Inflammatory macrophage treated with lipopolysaccharide for 1 hour (primary cell): ENCODE data around the gene DOCK4.

ENCODE experiments used
- DNase-seq, 2 donors: peaks; one replicate each; pipeline ENCODE4 v3.0.0-alpha.2; 2020 to 2022

DOCK4 gene

DNA sequence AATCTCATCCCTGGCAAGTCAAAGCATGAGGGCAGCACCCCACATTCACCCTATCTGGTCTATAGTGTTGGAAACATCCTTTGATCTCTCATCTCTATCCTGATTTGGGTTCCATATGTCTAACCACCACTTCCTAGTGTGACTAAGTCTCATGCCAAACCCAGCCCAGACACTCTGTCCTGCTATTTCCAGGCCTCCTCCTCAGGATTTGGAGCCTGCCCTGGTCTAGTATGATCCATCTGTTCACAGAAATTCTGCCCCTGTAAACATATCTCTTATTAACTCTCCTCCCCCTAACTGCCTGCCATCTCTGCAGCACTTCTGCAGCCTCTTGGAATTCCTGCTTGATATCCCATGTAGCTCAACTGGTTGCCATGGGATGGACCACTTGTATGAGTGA is 323.0 kb downstream of the DOCK4 start:
- no peak for DNase-seq

DNA sequence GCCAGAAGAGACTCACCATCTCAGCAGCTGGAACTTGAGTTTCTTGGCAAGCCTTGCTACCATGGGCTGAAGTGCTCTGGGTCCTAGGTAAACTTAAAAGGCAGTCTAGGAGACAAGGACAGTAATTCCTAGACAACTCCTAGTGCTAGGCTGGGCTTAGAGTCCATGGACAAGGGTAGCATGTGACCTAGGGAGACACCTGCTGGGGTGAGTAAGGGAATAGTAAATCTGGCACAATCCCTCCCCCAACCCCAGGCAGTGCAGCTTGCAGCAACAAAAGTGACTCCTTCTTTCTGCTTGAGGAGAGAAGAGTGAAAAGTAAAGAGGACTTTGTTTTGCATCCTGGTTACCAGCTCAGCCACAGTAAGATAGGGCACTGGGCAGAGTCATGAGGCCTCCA is 327.4 kb downstream of the DOCK4 start:
- no peak for DNase-seq

DNA sequence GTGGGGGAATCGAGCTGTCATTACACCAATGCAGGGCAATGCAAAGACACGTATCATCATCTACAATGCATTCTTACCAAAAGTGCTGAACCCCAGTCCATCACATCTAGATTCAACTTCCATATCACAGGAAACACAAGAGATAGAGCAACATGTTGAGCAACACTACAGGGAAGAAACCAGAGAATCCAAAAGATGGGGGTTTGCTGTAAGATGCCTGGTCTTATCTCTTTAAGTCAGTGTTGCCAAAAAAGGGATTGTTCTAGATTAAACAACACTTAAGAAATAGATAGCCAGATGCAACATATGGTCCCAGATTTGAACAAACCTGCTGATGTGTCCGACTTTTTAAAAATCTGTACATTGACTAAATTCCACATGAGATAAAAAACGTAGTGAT is 328.3 kb downstream of the DOCK4 start:
- no peak for DNase-seq

DNA sequence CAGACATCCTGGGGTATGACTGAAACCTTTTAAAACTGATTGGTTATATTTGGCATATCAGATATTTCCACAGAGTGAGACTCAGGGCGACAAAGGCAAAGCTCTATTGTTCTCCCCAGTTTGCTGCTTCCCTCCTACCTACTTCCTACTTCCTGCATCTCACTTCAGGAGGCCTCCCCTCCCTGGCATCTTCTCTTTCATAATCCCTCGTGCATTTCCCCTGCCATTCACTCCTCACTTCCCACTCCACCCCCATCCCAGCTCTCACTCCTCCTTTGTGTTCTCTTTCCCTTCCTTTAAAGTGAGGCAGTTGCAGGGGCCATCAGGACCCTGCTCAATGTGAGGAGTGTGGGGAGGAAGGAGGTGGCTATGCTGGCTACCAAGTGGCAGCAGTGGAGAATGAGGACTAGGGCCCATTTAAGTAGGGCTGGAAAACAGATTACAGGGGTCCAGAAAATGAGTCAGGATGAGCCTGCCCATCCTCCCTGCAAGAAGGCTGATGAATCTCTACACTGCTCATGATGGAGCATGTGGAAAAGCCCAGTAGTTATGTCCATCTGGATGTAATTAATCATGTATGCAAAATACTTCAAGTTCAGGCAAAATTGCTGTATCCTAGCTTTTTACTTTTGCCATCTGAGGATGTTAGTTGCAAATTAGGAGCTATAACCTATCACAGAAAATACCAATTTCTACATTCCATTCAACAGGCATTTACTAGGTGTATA is 332.1 kb downstream of the DOCK4 start:
- DNase-seq: peak in 1 of 2 donors; percentile 7

DNA sequence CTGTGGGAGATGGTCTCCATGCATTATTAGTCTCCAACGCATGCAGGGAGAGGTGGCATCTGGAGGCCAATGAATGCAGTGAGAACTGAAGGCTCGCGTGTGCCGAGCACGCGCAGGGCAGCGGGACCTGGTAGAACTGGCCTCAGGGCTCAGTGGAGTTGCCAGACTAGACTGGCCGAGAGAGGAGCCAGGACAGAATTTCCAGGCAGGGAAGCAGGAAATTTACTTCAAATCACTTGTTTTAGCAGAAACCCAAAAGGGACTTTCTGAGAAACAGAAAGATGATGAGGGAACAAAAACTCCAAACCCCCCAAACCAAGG is 332.9 kb downstream of the DOCK4 start:
- DNase-seq: no peak

DNA sequence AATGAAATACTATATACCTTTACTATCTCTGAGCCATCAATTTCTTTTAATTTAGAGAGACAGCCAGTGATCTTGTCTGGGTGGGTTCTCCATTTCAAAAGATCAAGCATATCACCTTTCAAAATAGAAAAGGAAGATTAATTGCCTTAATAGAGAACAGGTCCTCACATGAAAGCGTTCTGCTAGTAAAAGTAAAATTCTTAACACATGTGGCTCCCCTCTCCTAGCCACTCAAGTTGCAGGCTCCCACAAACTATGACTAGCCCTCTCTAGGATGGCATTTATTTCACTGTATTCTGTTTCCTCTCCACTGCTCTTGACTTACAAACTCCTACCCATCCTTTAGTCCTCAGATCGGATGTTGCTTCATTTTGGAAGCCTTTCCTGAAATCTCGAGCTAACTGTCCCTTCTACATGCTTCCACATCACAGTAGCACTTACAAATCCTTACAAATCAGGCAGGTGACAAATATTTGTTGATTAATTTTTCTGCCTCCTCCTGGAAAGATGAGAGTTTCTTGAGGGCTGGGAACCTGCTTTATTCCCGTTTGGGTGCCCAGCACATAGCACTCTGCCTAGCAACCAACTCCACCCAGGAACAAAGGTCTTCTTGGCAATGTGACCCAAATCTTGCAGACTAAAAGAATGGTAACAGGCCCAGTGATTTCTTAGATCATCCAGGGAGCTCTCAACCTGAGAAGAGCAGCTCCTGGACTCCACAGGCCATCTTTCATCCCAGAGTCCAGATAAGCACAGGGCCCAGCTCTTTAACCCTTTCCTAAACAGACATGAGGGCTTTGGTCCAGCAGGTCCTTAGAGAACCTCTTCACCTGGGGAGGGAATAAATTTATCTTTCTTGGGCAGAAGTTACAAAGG is 333.5 kb downstream of the DOCK4 start:
- no peak for DNase-seq

GRCh38 chr7:111871283-111871682 is 334.9 kb downstream of the DOCK4 start:
- no peak for DNase-seq

DNA sequence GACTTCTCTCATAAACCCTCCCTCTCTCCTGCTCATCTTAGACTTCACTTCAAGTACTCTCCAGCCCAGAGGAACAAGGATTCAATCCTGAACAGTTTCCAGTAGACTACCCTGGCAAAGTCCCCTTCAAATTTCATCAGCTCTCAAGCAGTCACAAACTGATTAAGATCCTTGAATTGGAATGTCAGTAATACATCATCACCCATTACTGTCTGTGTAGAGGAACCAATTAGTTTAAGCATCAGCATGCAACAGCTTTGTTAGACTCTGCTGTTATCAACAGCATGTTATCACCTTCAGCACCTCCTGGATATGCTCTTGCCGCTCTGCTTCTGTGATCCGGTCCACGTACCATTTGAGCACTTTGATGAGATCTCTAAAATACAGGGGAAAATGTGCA is 336.9 kb downstream of the DOCK4 start:
- DNase-seq: no peak

GRCh38 chr7:111867348-111867931 is 338.8 kb downstream of the DOCK4 start:
- DNase-seq: no peak

- DNase-seq: no peak
Observed at GRCh38 chr7:111866787-111867186, 339.4 kb downstream of the DOCK4 start.

DNA sequence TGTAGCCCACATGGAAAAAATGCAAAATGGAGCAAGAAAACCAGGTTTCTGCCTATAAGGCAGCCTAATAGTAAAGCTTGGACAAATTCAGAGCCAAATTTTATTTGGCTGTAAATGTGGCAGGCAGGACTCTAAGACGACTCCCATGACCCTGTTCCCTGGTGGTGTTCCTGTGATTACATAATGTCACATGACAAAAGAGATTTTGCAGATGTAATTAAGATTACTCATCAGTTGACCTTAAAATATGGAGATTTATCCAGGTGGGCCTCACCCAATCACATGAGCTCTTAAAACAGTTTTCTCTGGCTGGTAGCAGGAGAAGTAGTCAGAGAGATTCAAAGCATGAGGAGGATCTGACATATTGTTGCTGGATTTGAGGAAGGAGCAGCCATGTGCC is 340.8 kb downstream of the DOCK4 start:
- DNase-seq: no peak

GRCh38 chr7:111864291-111864976 is 341.8 kb downstream of the DOCK4 start:
- DNase-seq: no peak

DNA sequence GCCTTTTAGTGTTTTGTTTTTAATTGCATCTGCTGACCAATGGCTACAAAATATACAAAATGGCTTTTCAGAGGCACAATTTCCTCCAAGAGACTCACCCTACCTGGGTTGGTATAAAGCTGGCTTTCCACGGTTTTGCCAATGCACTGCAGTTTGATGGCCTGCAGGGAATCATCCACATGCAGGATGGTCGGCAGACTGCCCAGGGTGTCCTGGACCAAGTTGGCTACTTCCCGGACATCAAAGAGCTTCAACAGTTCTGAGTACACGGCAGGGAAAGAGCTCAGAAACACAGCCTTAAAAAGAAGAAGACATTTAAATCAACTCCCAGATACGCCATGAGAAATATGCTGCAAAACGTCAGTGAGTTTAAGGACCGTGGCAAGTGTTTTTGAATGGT is 342.9 kb downstream of the DOCK4 start:
- DNase-seq: no peak

DNA sequence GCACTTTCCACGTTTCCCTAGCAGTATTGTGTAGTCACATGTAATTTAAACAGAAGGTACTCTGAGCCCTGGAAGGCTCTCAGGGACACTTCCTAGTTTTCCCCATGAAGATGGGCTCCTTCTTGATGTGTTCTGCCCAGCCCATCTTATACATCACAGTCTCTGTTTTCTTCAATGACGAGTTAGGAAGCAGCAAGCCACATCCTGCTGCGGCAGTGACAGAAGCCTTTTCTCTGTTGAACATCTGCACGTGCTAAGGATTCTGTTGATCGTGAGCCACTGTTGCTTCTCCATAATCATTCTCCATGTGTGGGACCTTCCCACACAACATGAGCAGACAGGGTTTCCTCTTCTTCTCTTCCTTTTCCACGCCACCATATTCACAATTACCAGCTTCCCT is 346.0 kb downstream of the DOCK4 start:
- DNase-seq: no peak

DNA sequence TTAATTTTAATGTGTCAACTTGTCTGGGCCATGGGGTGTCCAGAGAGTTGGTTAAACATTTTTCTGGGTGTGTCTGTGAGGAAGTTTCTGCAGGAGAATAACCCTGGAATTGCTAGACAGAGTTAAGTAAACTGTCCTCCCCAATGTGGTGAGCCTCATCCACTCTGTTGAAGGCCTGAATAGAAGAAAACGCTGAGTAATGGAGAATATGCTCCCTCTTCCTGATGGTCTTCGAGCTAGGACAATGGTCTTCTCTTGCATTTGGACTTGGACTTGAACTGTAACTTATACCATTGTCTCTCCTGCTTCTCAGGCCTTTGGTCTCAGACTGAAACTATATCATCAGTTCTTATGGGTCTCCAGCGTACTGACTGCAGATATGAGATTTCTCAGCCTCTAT is 347.9 kb downstream of the DOCK4 start:
- DNase-seq: no peak

DNA sequence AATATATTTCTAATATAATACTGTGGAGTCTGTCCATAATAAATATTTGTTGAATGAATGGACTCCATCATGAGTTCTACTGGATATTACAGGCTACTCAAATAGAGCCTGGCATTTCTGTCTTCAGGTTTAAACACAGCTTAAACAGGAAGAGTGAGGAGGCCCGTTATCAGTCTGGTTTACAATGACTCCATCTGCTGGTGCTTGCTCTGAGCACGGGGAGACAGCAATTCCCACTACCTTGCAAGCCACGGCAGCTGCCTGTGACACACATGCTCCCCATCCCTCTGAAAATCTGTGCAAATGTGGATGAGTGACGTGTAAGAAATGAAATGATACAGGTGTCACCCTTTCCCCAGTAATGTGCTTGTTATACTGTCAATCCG is 350.4 kb downstream of the DOCK4 start:
- no peak for DNase-seq

DNA sequence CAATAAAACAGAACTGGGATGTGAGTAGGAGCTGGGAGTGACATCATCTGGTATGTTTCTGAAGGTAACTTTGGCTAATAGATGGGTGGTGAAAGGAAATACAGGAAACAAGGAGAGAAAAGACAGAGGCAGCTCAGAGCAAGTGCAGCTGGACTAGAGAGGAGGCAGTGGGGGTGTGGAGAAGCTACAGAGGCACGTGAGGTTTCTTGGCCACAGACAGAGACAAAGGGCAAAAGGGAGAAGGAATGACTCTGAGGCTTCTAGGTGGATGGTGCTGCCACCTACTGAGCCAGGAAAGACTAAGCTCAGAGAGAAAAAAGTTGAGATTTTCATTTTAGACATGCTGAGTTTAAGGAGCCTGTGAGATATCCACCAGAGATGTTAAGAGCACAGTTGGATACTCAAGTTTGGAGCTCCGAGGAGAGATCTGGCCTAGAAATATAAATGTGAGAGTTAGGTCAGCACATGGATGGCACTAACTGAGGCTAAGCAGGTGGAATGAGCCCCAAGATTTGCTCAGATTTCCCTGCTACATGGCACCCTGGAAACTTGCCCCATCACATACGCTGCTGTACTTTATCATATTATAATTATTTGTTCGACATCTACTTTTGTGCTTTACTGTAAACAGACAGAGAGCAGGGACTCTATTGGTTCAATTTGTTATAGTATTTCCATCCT is 350.9 kb downstream of the DOCK4 start:
- DNase-seq: peak; percentile 30 to 37

GRCh38 chr7:111853201-111853990 is 352.8 kb downstream of the DOCK4 start:
- no peak for DNase-seq

DNA sequence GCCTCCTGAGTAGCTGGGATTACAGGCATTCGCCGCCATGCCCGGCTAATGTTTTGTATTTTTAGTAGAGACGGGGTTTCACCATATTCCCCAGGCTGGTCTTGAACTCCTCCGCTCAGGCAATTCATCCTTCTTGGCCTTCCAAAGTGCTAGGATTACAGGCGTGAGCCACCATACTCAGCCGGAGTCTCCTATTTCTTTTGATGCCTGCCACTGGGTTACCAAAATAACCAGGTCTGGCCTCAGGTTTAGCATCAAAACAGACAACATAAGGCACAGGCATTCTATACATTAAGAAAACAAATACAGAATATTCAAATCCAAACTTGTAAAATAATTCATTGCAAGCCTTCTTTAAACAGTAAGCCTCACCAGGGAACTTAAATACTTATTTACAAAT is 354.1 kb downstream of the DOCK4 start:
- DNase-seq: no peak

DNA sequence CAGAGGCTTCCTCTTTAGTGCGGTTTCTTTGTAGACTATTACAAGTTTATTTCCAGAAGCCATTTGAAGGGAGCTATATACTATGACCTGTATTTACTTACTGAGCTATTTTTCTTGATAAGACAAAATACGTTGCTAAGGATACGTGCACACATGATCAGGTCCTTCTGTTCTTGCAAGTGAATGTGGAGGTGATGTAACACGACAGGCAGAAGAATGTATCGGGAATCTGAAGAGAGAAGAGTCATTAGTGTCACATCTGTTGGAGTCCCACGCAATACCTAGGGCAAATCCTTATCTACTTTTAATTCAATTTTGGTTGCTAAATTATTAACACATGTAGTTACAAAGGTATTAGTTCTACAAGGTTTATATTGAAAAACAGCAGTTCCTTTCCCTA is 359.3 kb downstream of the DOCK4 start:
- no peak for DNase-seq

GRCh38 chr7:111845853-111846252 is 360.3 kb downstream of the DOCK4 start:
- no peak for DNase-seq
